ENCODE results near the gene ZNF829.

- TF ChIP-seq TAF1 (IDR thresholded peaks at IDR 0.05; ENCODE audit: borderline replicate concordance, low read depth, low read length) (no peak), POLR2AphosphoS5 (IDR thresholded peaks at IDR 0.05; ENCODE audit: low read depth, low read length) (no peak), POLR2A (IDR thresholded peaks at IDR 0.05; ENCODE audit: low read depth, low read length) (no peak)
Observed at GRCh38 chr19:36939153-36939552, 23.1 kb upstream of the ZNF829 start.

Data from GM12892 (cell line).